Fibroblast of peridontal ligament (primary cell): ENCODE measurements around the gene OR14C36.
"Not testable (repeated sequence)": the region's sequence is repeated elsewhere in the genome, so short reads cannot be mapped to it uniquely, and the experiment has no call there.

Source experiments
- DNase-seq: peaks from one replicate; pipeline ENCODE4 v3.0.0-alpha.2; 2010; ENCODE audit errors: extremely low read depth

The OR14C36 gene

DNA sequence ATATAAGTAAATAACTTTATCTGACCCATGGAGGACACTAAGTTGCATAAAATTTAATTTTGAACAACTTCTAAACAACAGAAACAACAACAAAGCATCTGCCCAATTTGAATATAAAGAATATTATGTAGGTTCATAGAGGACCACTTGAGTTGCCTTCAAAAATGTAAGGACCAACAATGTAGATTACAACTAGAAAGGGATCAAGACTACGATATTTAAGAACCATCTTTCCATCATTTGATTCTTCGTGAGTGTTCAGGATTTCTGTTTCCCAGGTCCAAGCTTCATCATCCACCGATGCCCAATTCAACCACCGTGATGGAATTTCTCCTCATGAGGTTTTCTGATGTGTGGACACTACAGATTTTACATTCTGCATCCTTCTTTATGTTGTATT is at the start of gene OR14C36:
OR14C36 (plus strand) TSS at position 301 of the 400 bp plus-strand sequence; CDS start at position 301, 0 bp downstream.
- no peak for DNase-seq

GRCh38 chr1:248303324-248303723 is 45.3 kb upstream of the OR14C36 start, which contains the start of gene OR2T12:
Gene OR2T12, minus strand, starts transcription at chr1:248303424. Its CDS starts 7,846 bp downstream, at chr1:248295578.
- DNase-seq = no peak

GRCh38 chr1:248305672-248306071 is 42.9 kb upstream of the OR14C36 start:
- DNase-seq = not testable (repeated sequence)

GRCh38 chr1:248306103-248306502 is 42.5 kb upstream of the OR14C36 start:
- no peak for DNase-seq

- not testable (repeated sequence) for DNase-seq
Measured at GRCh38 chr1:248306740-248307139, 41.8 kb upstream of the OR14C36 start.

- no peak for DNase-seq
Measured at GRCh38 chr1:248316796-248317195, 31.8 kb upstream of the OR14C36 start.

GRCh38 chr1:248324468-248324867 is 24.1 kb upstream of the OR14C36 start, which contains the start of gene OR2M7:
Gene OR2M7, minus strand, starts transcription at chr1:248324568. Its CDS starts 0 bp downstream, at chr1:248324568.
- no peak for DNase-seq

DNA sequence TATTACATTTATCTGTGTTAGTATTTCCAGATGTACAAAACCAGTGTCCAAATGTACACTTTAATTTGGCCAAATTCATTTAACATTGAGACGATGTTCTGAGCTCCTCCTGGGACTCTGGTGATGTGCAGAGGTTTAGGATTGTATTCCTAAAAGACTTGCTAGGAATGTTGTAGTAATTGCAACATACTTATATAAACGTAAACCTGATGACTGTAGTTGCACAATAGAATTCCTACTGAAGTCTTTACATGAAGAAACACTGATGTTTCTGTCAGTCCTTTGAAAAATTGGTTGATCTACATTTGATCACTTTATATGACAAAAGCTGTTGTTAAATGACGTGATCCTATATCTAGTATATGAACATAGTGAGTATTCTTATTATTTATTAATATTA is 5.1 kb upstream of the OR14C36 start:
- DNase-seq = no peak

- DNase-seq = no peak
Measured at GRCh38 chr1:248359415-248359814, 10.8 kb downstream of the OR14C36 start.

DNA sequence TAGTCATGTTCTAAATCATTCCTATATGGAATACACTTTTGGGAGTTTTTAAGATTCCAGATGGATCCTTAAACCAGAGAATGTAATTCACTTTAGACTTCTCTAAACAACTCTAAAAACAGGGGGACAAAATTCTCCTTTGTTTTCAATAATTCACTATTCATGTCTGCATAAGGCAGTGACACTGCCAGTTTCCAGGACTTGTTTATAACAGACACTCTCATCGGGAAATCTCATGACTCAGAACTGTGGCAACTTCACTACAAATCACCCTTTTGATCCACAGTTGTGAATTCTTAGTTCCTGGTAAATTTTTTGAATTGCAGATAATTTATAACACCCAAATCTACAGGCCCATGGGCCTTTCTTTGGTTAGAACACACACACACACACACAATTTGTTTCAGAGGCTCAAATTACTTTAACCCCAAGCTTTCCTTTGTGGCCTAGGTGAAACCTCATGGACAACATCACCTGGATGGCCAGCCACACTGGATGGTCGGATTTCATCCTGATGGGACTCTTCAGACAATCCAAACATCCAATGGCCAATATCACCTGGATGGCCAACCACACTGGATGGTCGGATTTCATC is 12.6 kb downstream of the OR14C36 start, which contains the start of gene OR2T4:
OR2T4 (plus strand) TSS at position 545 of the 595 bp plus-strand sequence; CDS start at position 545, 0 bp downstream.
- DNase-seq = no peak

DNA sequence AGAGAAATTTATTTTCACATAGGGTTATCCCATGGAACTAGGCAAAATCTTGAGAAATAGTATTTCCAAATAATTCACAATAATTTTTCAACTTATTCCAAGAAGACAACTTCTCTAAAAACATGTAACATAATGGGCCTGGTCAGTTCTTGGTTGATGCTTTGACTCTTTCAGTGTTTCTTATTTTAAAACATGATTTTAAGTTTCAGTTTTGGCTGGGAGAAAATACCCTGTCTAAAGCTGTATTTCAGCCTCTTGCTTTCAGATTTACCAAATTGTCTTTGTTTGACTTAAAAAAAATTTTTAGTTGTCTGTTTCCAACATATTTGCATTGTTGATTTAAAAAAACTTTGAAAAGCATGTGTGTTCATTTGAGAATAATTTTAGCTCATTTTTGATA is 18.0 kb downstream of the OR14C36 start:
- no peak for DNase-seq

DNA sequence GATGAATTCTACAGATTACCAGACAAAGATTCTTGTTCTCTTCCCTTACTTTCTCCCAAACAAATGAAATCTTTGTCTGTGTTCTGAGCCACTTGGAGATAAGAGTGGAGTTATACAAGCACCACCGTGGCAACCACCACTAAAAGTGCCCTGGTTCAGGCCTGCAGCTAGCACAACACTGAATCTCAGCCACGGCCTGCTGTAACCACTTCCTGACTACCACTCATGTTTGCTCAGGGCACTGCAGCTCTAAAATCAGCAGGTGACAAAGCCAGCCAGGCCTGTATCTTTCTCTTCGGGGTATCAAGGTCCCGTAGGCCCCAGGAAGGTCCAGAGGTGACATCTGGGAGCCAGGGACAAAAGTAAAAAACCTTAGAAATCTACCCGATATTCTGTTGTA is 23.8 kb downstream of the OR14C36 start:
- DNase-seq = no peak

GRCh38 chr1:248373761-248374160 is 25.2 kb downstream of the OR14C36 start:
- no peak for DNase-seq

- DNase-seq = no peak
Measured at GRCh38 chr1:248375446-248375845, 26.9 kb downstream of the OR14C36 start, which contains the start of gene OR2T6. Gene OR2T6, plus strand, starts transcription at chr1:248375746. Its CDS starts 11,863 bp downstream, at chr1:248387609.

- no peak for DNase-seq
Measured at GRCh38 chr1:248376916-248377315, 28.3 kb downstream of the OR14C36 start.

- DNase-seq = no peak
Measured at GRCh38 chr1:248380854-248381253, 32.3 kb downstream of the OR14C36 start.

GRCh38 chr1:248388426-248388825 is 39.9 kb downstream of the OR14C36 start:
- no peak for DNase-seq

- DNase-seq = no peak
Measured at GRCh38 chr1:248393050-248393449, 44.5 kb downstream of the OR14C36 start.
